ENCODE measurements around the gene KIF11.

The KIF11 gene

DNA sequence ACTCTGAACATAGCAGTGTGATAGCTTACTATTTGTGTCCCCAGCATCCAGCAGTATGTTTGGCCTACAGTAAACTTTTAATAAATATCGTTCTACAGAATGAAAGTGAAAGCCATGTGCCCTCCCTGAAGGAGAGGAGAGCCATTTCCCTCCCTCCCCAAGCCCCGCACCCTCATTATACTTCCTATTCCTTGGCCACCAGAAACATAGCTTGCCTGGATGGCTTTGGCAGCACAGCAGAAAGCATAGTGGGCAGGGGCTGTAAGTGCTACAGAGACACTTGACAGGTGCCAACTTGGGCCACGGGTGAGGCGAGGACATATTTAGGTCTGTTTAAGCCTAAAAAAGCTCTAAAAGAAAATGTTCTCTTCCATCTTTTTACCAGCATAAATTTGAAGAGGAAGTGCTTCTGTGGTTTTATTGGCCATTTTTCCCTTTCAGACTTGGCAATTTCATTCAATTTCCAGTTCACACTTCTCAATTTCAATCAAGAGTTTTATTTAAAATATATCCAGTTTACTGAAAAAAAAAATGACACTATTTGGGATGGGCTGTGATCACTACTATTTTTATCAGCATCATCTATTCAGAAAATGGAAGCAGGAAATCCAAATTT is 109.5 kb downstream of the KIF11 start:
- Histone ChIP-seq H3K27me3 (ENCODE audit: control insufficient read depth, insufficient read depth, low read length) (peaks cover 3% of the 10 kb centered on the region), H3K27ac (ENCODE audit: low read depth, low read length) (no peak overlapping the region), H3K9ac (ENCODE audit: low read length) (no peak overlapping the region), H3K4me3 (ENCODE audit: low read length) (no peak overlapping the region), H3K4me1 (ENCODE audit: control insufficient read depth, insufficient read depth, low read length) (peaks cover 2% of the 10 kb centered on the region), H3K36me3 (ENCODE audit: control insufficient read depth, insufficient read depth, low read length) (no peaks in the 10 kb centered on the region)
